GM19099 (cell line): Measurements from ENCODE around the gene SEBOX.
A peak's percentile ranks its signal among the peaks of the same experiment; 100 is the strongest.

Source experiments
- POLR2A ChIP-seq: IDR thresholded peaks from 3 replicates; pipeline ENCODE4 v1.6.1; 2011; ENCODE audit warnings: low read depth; ENCODE audit not compliant: insufficient read length; ENCODE audit errors: extremely low read depth

Gene SEBOX

DNA sequence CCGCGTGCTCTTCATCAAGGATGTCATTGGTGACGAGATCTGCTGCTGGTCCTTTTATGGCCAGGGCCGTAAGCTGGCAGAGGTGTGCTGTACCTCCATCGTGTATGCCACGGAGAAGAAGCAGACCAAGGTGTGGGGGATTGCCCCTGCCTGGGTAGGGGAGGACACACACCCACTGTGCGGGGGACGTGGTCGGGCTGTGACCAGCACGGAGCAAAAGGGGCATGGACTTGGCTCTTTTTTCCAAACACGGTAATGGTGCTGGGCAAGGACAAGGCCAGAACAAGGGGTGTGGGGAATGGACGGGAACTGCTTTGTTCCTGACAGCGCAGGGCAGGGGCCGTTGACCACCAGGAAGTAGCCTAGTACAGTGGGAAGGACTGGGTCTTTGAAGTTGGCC lies 22.7 kb downstream of the SEBOX start:
- TF ChIP-seq POLR2A = no peak

DNA sequence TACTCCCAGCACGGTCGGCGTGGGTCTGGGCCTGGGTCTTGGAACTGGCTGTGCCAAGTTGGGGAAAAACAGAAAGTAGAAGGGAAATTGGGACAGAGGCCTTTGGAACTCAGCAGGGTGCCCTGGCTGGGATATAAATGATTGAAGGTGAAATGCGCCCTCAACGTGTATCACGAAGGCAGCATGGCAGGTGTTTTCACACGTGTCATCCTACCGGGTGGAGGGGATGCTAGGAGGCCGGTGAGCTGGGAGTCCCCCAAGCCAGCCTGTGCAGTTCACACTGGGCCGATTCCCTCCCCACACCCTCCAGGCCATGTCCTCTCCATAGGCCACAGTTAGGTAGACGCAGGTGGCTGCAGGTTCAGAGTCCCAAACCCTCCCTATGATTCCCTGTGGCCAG lies 23.5 kb downstream of the SEBOX start:
- no peak for TF ChIP-seq POLR2A

DNA sequence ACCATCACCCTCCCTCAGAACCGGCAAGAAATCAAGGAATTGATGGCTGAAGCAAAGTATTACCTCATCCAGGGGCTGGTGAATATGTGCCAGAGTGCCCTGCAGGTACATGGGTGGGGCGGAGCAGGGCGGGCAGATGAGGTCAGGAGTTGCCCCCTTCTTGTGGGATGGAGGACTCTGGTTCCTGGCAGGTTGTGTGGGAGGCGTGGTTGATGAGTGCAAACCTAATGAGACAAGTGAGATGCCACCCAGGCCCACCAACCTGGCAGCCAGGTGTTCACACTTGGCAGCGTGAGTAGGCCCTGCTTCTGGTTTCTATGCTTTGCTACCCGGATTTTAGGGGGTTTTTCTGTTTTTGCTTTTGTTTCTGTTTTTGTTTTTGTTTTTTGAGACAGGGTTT lies 24.6 kb downstream of the SEBOX start:
- TF ChIP-seq POLR2A = no peak

DNA sequence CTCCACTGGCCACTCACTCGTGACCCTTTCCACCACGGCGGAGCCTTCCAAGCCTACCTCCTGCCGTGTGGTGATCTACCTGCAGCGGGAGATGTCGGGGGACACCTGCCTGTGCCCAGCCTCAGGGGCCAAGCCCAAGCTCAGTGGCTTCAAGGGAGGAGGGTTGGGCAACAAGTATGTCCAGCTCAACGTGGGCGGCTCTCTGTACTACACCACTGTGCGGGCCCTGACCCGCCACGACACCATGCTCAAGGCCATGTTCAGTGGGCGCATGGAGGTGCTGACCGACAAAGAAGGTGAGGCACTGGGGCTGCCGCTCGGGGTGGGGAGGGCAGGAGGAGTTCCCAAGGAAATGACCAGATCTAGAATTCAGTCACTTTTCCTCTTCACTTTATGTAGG lies 25.6 kb downstream of the SEBOX start:
- TF ChIP-seq POLR2A = no peak

DNA sequence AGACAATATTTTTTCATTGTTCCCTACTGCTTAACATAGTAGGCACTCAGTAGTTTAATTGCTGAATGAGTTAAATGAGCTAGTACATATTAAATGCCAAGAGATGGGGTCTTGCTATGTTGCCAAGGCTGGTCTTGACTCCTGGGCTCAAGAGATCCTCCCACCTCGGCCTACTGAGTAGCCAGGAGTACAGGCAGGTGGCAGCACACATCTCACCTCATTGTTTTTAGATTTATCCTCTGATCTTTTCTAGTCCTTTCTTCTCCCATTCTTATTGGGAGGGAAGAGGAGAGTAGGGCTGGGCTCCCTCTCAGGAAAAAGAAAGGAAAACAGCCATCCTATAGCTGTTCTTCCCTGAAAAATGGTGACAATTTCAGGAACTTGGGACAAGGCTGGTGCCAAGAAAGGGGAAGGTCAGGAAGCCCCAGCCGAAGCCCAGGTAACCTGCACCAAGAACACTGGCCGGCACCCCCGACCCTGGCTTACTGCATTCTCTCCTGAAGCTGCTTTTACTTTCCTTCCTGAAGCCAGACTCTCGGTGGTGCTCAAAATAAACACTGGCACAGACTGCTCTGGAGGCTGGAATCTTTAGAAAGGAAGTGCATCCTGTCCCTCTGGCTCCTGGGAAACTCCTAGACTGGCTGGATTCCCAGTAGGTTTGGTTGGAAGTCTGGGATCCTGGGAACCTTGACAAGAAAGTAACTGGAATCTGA lies 26.8 kb downstream of the SEBOX start:
- no peak for TF ChIP-seq POLR2A

DNA sequence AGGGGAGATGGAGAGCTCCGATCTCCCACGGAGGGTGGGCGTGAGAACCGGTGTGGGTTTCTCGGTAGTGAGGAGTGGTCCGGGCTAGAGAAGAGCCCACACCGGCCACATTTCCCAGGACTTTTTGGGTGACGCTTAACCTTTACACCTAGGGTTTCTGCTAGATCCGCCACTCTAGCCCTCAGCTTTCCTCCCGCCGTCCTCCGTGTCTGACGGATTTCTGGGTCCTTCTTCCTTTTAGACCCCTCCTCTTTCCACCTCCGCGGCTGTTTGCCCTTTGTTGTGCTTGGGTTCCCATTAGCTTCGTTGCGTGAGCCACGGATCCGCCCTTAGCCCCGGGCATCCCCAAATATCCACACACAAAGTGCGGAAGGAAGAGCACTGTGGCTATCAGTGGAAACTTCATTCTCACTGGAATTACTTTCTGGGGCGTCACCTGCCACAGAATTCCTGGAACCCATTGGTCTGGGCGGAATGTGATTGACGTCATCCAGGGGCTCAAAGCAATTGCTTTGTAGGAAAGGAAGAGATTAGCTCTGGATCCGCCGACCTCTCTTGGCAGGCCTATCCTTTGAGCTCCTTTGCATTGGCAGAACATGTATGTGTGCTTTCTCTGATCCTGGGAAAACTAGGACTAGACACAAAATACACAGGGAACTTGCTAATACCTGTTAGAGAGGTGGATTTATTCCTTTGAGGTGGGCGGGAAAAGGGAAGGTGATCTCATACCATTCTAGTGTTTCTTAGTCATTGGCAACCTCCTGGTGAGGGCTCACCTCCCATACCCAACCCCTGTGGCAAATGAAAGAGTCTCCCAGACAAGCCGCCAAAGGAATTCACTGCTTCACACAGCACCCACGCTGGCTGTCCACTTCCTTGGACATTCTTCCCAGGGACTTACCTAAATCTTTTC lies 28.8 kb downstream of the SEBOX start:
- no peak for TF ChIP-seq POLR2A

DNA sequence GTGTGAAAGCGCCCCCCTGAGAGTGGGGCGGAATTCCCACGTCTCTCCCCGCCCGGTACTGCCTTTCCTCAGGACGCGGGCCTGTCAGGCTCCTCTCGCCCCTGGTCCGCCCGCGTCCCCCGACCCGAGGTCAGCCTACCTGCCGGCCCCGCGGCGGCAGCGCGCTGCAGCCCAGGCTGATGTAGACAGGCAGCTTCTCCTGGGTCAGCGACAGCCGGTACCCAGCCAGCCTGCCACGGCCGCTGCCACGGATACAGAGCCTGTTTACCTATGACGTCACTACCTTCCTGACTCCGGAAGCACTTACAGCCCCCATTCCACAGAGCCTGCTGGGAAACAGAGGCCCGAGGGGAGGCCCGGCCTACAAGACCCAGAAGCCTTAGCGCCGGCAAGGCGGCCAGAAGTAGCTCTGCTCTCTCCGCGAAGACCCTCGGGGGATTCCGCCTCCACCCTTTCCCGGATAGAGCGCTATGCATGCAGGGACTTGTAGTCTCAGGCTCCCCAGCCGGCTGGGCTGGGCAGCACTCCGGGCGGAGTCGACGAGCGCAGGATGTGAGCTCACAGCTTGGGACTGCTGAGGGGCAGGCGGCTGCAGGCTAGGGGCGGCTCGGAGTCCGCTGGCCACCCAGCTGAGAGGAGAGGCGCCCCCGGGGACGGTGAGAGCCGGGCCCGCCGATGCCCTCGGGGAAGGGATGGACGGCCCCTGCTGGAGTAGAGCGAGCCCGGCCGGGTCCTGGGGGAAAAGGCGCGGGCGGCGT lies 29.6 kb downstream of the SEBOX start, which contains the start of the genes IFT20 and TNFAIP1:
Gene IFT20, minus strand, starts transcription at position 272 of the 758 bp plus-strand sequence. CDS start 3,487 bp downstream, outside the sequence.
Gene TNFAIP1, plus strand, starts transcription at position 561 of the 758 bp plus-strand sequence. CDS start 3,761 bp downstream, outside the sequence.
- peak; percentile 79 for TF ChIP-seq POLR2A

DNA sequence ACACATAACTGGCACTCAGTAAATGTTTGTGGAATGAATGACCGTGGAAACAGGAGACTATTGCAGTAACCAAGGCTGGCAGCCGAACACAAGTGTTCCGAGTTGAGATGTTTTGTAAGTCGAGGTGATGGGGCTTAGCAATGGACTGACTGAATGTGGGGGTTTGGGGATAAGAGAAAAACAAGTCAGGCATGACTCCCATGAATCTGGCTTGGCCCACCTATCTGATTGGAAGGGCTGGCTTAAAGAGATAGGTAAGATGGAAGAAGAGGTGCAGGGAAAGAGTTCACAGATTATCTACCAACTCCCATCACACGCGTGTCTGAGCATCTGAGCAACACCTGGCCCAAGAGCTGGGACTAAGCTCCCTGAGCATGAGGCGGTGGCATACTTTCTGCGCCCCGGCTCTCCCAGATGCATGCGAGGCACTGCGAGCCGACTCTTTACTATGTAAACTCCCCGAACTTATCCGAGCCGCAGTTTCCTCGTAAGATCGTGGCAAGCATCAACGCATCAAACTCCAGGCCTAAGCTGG lies 30.3 kb downstream of the SEBOX start:
- TF ChIP-seq POLR2A = no peak

DNA sequence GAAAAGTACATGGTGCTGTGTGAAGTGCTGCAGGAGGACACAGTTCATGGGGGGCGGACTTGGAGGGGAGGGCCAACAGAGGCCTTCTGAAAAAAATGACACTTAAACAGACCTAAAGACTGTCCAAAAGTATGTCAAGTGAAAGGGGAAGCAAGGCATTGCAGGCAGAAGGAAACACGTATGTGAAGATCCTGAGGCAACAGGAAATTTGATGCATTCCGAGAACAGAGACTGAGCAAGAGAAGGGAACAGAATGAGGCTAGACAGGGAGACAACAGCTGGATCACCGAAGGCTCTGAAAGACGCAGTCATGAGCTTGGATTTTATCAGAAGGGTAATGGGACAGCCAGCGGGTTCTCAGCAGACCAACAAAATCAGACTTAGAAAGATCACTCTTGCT lies 30.8 kb downstream of the SEBOX start:
- no peak for TF ChIP-seq POLR2A

DNA sequence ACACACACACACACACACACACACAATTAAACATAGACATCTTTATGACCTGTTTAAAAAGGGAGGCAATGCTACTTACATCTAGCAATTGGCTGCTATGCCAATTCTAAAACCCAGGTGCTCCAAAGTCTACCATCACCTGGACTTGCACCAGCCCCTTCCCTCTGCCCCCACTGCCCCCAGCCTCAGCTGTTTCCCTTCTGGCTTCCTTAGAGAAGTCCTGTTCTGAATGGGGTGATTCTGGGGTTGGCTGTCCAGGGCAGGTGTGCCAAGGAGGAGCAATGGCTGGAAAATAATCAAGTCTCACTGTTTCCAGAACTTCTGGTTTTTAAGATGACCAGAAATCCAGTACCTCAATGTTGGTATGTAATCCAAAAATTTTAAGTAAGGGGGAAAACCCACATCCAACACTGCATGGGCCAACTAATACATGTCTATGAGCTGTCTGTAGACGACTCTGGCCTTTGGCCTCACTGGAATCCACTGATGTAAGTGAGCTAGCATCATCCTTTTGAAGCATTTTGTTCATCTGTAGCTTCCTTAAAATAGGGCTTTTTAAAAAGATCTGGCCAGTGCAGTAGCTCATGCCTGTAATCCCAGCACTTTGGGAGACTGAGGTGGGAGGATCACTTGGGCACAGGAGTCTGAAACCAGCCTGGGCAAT lies 31.8 kb downstream of the SEBOX start:
- no peak for TF ChIP-seq POLR2A

DNA sequence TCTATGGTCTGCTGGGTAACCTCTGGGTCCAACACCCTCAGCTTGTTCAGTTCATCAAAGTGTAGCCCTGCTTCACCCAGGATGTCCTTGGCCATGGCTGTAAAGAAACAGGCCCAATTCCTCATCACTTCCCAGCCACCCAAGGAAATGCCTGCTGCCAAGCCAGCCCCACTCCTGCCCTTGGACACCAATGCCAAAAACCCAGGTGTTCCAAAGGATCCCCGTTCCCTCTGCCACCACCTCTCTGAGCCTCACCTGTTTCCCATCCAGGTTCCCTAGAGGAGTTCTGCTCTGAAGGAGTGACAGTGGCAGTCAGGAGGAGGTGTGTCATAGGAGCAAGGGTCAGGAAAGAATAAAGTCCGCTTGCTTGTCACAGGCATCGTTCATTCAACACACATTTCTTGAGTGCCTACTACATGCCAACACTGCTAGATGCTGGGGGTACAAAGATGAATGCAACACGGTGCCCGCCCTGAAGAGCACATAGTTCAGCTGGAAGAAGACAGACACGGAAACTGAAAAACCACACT lies 33.0 kb downstream of the SEBOX start:
- no peak for TF ChIP-seq POLR2A

DNA sequence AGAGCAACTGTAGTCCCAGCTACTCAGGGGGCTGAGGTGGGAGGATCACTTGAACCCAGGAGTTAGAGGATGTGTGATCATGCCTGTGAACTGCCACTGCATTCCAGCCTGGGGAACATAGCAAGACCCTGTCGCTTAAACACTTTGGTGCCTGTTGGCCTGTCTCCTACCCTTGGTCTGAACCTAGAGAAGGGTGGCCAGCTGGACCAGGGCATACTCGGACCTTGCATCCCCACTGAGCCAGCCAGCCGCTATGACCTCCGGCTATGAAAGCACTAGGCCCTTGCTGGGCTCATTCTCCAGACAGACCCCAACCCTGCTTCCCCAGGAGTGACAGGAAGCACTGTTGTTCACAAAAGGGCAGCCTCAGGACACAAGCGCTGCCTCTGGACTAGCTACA lies 34.3 kb downstream of the SEBOX start:
- TF ChIP-seq POLR2A = no peak

DNA sequence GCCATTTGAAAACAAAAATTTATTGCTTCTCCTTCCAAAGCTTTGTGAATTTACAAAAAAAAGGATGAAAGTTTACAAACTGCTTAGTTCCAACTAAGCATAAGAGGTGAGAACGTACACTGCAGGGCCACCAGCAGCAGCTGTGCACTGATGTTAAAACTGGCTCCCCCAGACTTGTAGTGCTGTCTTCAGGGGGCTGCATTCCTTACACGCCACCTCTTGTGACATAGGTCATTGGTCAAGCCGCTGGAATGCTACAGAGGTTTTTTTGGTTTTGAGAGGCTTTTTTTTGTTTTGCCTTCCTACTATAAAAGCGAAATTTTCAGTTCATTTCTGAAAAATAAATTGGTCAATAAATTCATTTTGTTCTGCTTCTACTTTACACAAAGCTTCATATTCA lies 36.7 kb downstream of the SEBOX start:
- no peak for TF ChIP-seq POLR2A

DNA sequence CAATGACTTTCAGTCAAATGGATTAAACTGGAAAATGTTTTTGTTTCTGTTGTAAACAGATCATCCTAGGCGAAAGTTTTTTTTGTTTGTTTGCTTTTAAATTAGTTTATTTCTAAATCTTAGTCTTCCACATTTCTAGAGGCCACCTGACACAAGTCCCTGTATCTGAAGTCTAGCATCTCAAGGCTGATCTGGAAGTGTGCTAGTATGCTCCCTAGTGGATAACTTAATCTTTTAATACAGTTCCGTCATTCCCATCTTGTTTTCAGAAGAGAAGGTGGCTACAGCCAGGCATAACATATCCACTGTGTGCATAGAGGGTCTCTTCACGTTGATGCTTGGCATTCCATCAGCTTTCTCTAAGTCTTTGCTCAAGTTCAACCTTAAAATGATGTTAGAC lies 37.3 kb downstream of the SEBOX start:
- TF ChIP-seq POLR2A = no peak
